ENCODE results near the gene TOX2.

TOX2 gene

DNA sequence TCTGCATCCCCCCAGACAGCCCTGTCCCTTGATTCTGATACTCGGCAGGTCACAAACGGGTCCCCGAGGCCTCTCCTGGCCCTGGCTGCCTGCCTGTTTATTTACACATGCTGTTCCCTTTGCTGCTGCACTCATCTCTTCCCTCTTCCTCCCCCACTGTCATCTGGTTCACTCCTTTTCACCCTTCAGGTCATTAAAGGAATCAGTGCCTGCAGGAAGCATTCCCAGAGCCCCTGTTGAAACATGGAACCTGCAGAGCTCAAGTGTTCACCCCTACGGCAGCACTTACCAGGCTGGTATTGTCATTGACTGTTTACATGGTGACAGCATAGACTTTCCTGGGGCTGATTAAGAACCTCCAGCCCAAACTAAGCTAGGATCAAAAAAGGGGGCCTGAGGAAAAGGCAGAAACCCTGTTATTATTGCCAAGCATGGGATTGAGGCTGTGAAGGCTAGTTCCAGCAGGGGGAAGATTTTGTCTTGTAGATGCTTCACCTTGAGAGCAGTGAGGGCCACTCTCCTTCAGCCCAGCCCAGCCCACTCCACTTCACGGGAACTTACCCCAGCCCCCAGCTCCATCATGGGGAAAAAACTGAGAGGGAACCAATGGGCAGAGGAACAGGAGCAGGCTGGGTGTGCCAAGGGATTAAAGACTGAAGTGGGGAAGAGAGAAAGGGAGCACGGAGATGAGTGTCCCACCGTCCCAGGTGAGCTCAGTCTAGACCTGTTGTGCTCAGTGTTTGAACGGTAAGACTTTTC is 199.1 kb downstream of the TOX2 start:
- peak; percentile 71 for DNase-seq

DNA sequence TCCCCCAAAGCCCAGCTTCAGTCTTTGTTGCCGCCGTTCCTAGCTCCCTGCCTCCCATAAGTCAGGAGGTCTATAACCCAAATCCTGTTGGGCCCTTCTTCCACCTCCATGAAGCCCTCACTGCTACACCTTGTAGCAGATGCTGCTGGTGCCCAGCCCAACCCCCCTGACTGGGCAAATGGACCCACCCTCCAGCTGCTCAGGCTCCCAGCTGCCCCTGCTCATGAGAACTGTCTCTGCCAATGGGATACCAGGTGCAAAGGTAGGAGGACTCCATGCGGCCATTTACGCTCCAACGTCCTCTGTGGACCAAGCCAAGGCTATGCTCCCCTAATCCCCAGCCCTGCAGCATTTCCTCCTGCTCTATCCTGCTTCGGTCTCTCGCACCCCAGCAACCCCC is 200.5 kb downstream of the TOX2 start:
- no peak for DNase-seq

DNA sequence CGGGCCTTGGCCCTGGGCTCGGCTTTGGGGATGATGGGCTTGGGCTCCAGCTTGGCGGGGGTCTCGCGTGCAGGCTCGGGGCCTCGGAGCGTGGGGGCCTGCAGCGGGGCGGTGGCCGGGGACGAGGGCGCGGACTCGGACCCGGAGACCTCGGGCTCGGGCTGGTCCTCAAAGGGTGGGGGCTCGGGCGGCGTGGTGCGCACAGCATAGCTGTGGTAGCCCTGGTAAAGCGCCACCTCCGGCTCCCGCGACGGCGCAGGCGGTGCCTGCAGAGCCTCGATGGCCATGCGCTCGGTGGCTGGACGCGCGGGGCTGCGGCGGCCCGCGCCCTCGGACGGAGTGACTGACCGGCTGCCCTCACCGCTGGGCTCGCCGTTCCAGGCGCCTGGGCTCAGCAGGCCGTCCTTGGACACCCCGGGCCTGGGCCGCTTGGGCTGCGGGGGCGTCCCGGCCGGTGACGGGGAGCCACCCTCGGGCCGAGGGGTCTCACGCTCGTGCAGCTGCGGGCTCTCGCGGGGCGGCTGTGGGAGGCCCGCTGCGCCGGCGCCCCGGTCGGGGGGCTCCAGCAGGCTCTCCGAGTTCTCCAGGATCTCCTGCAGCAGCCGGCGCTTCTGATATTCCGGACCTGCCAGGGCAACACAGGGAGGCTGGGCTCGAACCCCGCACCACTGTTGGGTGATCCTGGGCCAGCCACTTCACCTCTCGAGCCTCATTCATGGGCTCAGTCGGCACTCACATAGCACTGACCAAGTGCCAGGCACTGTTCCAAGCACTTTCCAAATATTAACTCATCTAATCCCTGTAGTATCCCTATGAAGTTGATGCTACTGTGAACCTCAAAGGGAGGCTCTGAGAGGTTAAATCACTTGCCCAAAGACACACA is 201.4 kb downstream of the TOX2 start:
- DNase-seq, result no peak

DNA sequence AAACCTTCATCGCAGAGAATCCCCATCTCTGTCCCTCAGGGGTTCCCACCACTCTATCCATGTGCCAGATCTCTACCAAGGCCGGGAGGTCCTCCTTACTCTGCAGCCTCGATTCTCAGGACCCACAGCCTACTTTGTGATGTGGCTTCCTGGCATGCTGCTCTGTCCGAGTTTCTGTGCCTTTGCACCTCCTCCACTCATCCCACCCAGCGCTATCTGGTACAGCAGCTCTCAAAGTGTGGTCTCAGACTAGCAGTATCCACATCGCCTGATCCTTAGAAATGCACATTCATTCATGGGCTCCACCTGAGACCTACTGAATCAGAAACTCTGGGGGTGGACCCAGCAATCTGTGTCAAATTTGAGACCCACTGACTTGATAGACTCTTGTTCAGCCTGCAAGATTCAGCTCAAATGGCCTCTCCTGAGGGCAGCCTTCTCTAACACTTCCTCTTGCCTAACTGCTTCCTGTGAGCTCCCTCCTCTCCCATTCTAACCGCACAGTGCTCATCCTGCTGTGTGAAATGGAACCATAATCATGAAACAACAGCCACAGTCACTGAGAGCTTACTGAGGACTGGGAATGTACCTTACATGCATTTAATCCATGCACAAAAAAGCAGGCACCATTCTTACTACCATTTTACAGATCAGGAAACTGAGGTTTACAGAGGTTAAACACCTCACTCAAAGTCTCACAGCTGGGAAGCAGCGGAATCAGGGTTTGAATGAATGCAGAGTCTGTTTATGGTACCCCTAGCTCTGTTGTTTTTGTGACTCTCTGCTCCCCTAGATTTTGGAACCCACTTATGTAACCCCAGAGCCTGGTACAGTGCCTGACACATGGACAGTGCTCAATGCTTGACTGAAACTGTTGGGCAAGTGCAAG is 202.9 kb downstream of the TOX2 start:
- no peak for DNase-seq

DNA sequence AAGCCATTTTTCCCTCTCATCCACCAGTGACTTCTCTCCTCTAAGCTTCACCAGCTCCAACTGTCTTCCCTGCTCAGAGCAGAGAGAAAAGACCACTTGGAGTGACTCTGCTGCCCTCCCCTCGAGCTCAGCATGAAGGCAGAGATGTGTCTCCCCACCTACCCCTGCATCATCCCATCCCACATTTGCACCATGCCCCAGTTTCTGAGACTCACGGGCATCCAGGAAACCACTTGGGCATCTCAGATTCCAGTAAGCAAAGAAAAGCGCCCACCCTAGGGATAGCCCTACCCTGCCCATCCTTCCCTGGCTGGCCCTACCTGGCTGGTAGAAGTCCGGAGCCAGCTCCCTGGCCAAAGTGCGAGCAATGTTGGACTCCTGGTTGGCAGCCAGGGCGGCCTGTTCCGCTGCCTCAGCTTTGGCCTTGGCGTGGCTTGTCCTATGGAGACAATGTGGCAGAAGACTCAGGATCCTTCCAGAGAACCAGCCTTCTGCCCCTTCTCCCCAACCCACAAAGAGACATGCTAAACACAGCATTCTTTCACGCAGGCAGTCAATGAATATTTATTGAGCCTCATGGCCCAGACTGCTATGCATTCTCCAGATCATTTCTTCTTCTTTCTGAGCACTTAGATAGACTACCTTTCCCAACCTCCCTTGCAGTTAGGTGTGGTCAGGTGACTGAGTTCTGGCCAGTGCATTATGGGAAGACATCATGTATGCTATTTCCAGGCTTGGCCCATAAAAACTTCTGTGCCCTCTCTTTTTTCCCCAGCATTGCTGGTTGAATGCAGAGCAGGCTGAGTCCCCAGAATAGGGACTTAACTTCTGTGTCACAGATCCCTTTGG is 203.8 kb downstream of the TOX2 start:
- no peak for DNase-seq
